ENCODE data around the gene MAF.

MAF gene

DNA sequence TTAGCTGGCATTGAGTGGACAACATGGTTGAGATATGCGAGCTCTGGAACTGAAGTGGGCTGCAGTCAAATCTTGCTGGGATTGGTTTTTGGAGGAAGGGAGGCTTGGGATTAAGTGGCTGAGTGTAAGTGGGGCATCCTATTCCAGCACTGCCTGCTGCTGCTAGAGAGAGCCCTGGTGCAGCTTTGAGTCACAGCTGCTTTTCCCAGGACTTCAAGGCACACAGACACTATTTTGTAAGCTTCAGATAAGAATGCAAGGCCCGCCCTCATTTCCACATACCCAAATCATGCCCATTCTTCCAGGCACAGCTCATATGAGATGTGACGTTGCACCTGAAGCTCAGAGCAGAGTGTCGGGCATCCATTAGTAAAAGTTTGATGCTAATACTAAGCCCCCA lies 10.2 kb upstream of the MAF start:
- no peak for DNase-seq

DNA sequence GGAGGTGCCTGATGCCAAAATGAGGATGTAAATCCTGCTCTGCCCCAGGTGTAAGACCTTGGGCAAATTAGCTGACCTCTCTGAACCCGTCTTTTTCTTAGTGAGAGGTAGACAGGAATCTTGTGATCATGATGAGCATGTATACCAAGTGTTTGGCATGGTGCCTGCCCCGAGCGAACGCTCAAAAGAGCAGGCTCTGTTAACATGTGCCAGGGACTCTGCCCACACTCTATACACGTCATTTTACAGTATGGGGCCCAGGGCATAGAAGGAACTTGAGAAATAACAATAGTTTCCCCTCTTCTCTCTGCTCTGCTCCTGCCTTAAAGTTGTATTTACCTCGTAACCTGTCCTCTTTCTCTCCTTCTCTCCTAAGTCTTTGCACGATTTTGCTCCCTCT lies 9.3 kb upstream of the MAF start:
- DNase-seq, result peak; percentile 24

DNA sequence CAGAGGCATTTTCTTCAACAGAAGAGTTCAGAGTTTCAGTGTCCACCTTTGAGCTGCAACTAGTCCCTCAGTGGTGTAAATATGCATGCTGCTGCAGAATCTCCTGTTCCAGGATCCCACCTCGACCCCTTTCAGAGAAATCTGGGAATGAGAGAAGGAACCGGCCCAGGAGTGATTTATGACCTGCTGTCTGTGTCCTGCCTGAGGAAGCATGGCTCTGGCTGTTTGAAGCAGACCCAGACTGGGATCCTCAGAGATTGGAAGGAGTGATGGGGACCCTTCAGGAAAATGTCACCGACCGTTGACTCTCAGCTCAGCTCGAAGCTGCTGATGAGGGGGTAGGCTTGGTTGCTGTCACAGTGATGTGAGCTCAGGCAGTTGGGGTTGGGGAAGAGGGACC lies 8.4 kb upstream of the MAF start:
- DNase-seq, result no peak

- DNase-seq, result no peak
Measured at GRCh38 chr16:79607587-79607986, 7.0 kb upstream of the MAF start.

DNA sequence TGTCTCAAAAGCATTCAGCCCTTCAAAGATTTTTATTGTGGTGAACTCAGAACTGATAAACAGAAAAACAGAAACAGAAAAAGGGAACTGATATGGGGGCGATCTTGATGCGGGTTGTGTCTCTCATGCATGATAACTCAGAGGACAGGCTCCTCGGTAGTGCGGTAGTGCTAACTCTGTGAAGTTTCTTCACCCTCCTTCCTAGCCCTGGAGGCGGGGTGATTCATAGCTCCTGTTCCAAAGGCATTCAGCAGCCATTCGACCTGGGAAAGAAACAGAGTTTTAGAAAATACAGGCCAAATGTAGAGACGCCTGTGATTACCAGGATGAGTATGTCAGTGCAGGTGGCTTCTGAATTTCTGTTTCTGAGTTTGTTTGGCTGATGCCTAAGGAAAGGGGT lies 5.5 kb upstream of the MAF start:
- DNase-seq, result peak; percentile 24

DNA sequence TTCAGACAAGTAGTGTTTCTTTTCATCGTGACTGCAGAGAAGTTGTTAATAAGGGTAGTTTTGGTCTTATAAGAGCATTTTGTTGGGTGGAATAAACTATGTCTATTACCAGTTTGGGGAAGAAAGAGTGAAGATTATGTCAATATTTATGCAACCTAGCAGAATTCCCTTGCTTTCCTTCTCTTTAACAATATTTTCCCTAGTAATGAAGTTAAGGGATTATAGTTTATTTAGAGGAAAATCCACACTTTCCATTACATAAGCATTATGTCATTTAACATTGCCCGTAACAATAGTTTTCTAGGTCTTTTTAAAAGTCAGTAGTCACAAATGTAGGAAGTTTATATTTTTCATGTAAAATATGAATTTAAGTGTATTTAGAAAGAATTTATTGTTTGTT lies 2.5 kb upstream of the MAF start:
- no peak for DNase-seq

- peak; percentile 30 for DNase-seq
Measured at GRCh38 chr16:79602628-79603014, 2.1 kb upstream of the MAF start.

- DNase-seq, result peak; percentile 90
Measured at GRCh38 chr16:79601931-79602627, 1.5 kb upstream of the MAF start.

GRCh38 chr16:79601092-79601930 lies 774 bp upstream of the MAF start:
- peak; percentile 55 for DNase-seq

GRCh38 chr16:79599837-79600637 lies 500 bp downstream of the MAF start:
- DNase-seq, result peak; percentile 54

DNA sequence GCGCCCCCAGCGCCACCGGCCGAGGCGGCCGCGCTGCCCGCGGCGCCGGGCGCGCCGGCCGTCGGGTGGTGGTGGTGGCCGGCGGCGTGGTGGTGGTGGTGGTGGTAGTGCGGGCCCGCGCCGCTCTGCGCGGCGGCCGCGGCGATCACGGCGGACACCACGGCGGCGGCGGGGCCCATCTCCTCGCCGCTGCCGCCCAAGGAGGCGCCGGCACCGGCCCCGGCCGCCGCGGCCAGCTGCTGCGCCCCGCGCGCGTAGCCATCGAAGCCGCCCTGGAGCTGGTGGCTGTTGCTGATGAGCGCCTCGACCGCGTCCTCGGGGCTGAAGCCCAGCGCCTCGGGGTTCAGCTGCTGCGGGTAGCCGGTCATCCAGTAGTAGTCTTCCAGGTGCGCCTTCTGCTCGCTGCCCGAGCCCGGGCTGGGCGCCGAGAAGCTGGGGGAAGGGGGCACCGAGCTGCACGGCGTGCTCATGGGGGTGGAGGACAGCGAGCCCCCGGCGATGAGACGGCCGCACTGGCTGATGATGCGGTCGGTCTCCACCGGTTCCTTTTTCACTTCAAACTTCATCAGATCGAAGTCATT lies 1.2 kb downstream of the MAF start:
- DNase-seq, result peak; percentile 18

DNA sequence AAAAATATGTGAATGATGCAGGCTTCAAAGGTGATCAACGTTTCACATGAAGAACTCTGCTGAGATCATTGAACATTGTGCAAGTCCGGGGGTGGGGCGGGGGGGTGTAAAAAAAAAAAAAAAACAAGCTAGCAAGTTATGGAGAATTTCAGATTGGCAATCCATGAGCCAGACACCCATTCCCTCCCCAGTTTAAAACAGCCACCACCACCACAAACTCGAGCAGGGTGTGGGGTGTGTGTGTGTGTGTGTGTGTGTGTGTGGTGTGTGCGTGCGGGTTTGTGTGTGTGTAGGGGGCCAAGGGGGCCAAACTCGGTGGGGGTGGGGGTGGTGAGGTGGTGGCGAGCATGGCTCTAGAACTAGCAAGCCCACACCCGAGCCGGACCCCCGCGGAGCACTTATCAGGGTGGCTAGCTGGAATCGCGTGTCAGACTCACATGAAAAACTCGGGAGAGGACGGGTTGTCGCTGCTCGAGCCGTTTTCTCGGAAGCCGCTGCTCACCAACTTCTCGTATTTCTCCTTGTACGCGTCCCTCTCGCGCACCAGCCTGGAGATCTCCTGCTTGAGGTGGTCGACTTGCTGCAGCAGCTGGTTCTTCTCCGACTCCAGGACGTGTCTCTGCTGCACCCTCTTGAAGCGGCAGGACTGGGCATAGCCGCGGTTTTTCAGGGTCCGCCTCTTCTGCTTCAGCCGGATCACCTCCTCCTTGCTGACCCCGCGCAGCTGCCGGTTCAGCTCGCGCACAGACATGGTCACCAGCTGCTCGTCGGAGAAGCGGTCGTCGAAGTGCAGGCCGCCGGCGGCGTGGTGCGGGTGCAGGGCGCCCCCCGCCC lies 2.0 kb downstream of the MAF start:
- DNase-seq, result peak; percentile 53

DNA sequence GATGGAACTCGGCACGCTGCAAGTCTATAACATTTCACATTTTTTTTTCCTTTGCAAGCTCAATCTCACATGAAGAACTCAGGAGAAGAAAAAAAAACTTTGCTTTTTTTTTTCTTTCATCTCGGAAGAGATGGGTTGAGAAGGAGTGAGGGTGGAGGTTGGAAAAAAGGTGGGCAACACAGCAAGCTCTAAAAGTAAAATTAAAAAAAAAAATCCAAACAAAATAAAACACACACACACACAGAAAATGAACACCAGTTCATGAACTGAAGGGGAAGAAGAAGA lies 2.5 kb downstream of the MAF start:
- no peak for DNase-seq

DNA sequence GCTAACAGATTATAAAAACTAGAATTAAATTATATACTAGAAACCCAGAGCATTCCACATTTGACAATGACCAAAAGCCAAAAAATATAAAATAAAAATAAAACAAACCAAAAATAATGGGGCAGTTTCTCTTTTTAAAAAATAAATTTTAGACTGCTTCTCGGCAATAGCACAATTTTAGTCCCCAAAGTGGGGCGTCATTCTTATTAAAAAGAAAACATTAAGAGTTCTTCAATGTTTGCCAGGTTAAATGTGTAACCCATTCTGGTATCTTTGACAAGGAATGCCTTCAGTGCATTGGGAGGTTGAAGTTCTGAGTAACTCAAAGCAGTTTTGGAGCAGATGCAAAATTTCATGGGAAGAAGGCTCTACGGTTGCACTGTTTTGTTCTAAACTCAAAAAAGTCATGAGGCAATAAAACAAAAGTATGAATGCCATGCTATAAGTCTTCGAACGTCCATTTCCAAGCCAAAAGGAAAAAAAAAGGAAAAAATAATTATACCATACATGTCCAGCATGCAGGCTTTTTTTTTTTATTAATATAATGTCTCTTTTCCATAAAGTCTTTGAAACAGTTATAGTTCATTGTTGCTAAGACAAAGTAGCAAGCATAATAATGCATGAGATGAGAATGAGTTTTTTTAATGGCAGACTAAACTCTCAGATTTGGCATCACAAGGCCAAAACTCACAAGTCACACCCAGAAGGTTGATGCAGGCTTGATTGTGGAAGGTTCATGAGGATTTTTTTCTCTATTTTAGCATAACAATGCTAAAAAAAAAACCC lies 3.1 kb downstream of the MAF start:
- no peak for DNase-seq

GRCh38 chr16:79595931-79596450 lies 4.5 kb downstream of the MAF start:
- DNase-seq, result peak; percentile 19

- DNase-seq, result no peak
Measured at GRCh38 chr16:79595231-79595641, 5.3 kb downstream of the MAF start.

GRCh38 chr16:79593754-79594153 lies 6.8 kb downstream of the MAF start:
- DNase-seq, result no peak

GRCh38 chr16:79593074-79593531 lies 7.4 kb downstream of the MAF start:
- no peak for DNase-seq

DNA sequence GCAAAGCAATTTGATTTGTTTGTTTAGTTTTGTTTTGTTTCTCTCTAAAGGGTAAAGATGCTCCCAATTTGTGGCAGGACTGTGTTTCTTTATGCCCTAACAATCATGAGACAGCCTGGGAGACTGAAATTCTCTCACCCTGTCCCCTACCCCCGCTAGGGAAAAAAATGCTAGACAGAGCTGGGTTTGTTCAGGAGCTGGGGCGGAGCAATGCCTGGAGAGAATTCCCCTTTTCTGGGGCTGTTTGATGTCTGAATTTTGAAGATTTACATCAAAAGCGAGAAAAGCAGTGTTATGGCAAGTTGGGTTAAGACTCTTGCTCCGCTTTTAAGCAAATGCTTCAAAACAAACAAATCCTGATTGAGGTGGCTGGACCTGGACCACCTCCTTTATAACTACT lies 8.4 kb downstream of the MAF start:
- DNase-seq, result no peak

DNA sequence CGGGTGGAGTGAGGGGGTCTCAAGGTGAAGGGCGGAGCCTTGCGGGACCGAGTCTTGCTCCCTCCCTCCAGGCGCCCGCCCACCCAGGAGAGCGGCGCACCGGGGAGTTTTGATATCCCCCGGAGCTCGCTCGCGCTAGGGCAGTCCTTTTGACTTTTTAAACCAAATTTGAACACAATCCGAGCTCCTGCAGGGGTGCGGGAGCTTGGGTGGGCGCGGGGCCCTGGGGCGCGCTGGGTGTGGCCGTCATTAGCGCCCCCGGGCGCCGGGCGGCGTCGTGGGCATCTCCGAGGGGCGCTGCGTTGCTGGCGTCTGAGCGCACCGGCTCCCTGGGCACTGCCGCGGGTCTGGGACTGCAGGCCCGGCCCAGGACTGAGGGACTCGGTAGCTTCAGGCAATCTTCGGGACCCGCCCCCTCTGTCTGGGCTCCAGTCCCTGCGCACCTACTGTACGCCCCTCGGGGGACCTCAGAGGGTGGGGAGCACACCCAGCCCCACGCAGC lies 10.9 kb downstream of the MAF start:
- DNase-seq, result no peak

GRCh38 chr16:79587897-79588296 lies 12.6 kb downstream of the MAF start:
- DNase-seq, result no peak

Data from CD4-positive, alpha-beta T cell treated with Interleukin-6 for 4 hours (primary cell).